CMK (cell line): ENCODE results near the gene SV2C.
"Not testable (repeated sequence)": the region's sequence is repeated elsewhere in the genome, so short reads cannot be mapped to it uniquely, and the experiment has no call there.

Experiments used
- DNase-seq: peaks from one replicate; pipeline ENCODE4 v3.0.0-alpha.2; 2010; ENCODE audit warnings: low read depth

Gene SV2C

GRCh38 chr5:76302661-76303060, 219.5 kb downstream of the SV2C start:
- DNase-seq: not testable (repeated sequence)

GRCh38 chr5:76303921-76304320, 220.7 kb downstream of the SV2C start:
- DNase-seq: no peak

GRCh38 chr5:76305269-76305668, 222.1 kb downstream of the SV2C start:
- no peak for DNase-seq

GRCh38 chr5:76305775-76306174, 222.6 kb downstream of the SV2C start:
- no peak for DNase-seq

GRCh38 chr5:76310208-76310607, 227.0 kb downstream of the SV2C start:
- DNase-seq: no peak

- no peak for DNase-seq
Measured at GRCh38 chr5:76312783-76313182, 229.6 kb downstream of the SV2C start.

GRCh38 chr5:76314643-76315042, 231.5 kb downstream of the SV2C start:
- no peak for DNase-seq

GRCh38 chr5:76319673-76320072, 236.5 kb downstream of the SV2C start:
- DNase-seq: peak; percentile 63

- DNase-seq: not testable (repeated sequence)
Measured at GRCh38 chr5:76323494-76323893, 240.3 kb downstream of the SV2C start.

GRCh38 chr5:76325326-76325725, 242.1 kb downstream of the SV2C start:
- no peak for DNase-seq

GRCh38 chr5:76325876-76326491, 242.8 kb downstream of the SV2C start:
- no peak for DNase-seq

- DNase-seq: no peak
Measured at GRCh38 chr5:76326577-76327302, 243.6 kb downstream of the SV2C start.

GRCh38 chr5:76329346-76329745, 246.2 kb downstream of the SV2C start:
- no peak for DNase-seq

- no peak for DNase-seq
Measured at GRCh38 chr5:76331126-76331525, 247.9 kb downstream of the SV2C start.

GRCh38 chr5:76332102-76332501, 248.9 kb downstream of the SV2C start:
- DNase-seq: no peak

- no peak for DNase-seq
Measured at GRCh38 chr5:76332611-76333205, 249.5 kb downstream of the SV2C start.

GRCh38 chr5:76333571-76333970, 250.4 kb downstream of the SV2C start:
- DNase-seq: no peak

GRCh38 chr5:76334574-76334973, 251.4 kb downstream of the SV2C start:
- no peak for DNase-seq

GRCh38 chr5:76335451-76335850, 252.3 kb downstream of the SV2C start:
- not testable (repeated sequence) for DNase-seq

- DNase-seq: not testable (repeated sequence)
Measured at GRCh38 chr5:76336253-76336809, 253.1 kb downstream of the SV2C start.

- DNase-seq: peak; percentile 12
Measured at GRCh38 chr5:76337953-76338451, 254.8 kb downstream of the SV2C start.

GRCh38 chr5:76339919-76340318, 256.7 kb downstream of the SV2C start:
- no peak for DNase-seq
